OCI-LY1 (cell line): Measurements from ENCODE around the gene DVL1.

Experiments
- H2AFZ ChIP-seq: fragments of 200-600 bp; sonication (generic), shearing (Covaris generic); 2 replicates; pipeline ENCODE4 v1.6.0; 2014; ENCODE audit warnings: antibody characterized with exemption, mild to moderate bottlenecking, low read length
- H3F3A ChIP-seq: fragments of 200-600 bp; sonication (generic), shearing (Covaris generic); 2 replicates; pipeline ENCODE4 v1.6.0; 2014; ENCODE audit warnings: mild to moderate bottlenecking, antibody characterized with exemption, low read length, moderate library complexity; ENCODE audit not compliant: insufficient read depth
- H3K27ac ChIP-seq: fragments of 200-600 bp; sonication (generic); 2 replicates; pipeline ENCODE4 v1.5.1; 2014; ENCODE audit warnings: low read length, mixed run types, mild to moderate bottlenecking, low read depth; ENCODE audit not compliant: poor library complexity, severe bottlenecking
- H3K27me3 ChIP-seq: fragments of 200-600 bp; sonication (generic); 2 replicates; pipeline ENCODE4 v1.6.0; 2014; ENCODE audit warnings: antibody characterized with exemption, mild to moderate bottlenecking, low read length, moderate library complexity; ENCODE audit not compliant: insufficient read depth
- H3K36me3 ChIP-seq: fragments of 200-600 bp; sonication (generic); 2 replicates; pipeline ENCODE4 v1.6.1; 2014; ENCODE audit warnings: mild to moderate bottlenecking, antibody characterized with exemption, low read length, moderate library complexity, mixed read lengths; ENCODE audit not compliant: insufficient read depth
- H3K4me1 ChIP-seq: fragments of 200-600 bp; sonication (generic); 2 replicates; pipeline ENCODE4 v1.5.1; 2014; ENCODE audit warnings: mild to moderate bottlenecking, low read length, moderate library complexity; ENCODE audit not compliant: insufficient read depth, severe bottlenecking
- H3K4me2 ChIP-seq: fragments of 200-600 bp; sonication (generic), shearing (Covaris generic); 2 replicates; pipeline ENCODE4 v1.6.1; 2014; ENCODE audit warnings: low read length
- H3K4me3 ChIP-seq: fragments of 200-600 bp; sonication (generic); 2 replicates; pipeline ENCODE4 v1.5.1; 2014; ENCODE audit warnings: low read length, low read depth, mild to moderate bottlenecking, mixed read lengths; ENCODE audit not compliant: poor library complexity, severe bottlenecking
- H3K79me2 ChIP-seq: fragments of 200-600 bp; shearing (Covaris generic); 2 replicates; pipeline ENCODE4 v1.6.1; 2016; ENCODE audit warnings: mixed run types, low read length, mixed read lengths; ENCODE audit not compliant: insufficient read depth
- H3K9ac ChIP-seq: fragments of 200-600 bp; sonication (generic), shearing (Covaris generic); 2 replicates; pipeline ENCODE4 v1.6.1; 2014; ENCODE audit warnings: mild to moderate bottlenecking, low read length, mixed read lengths
- H3K9me2 ChIP-seq: fragments of 200-600 bp; sonication (generic), shearing (Covaris generic); 2 replicates; pipeline ENCODE4 v1.6.1; 2014; ENCODE audit warnings: low read depth, mild to moderate bottlenecking, low read length, mixed read lengths
- H3K9me3 ChIP-seq: fragments of 200-600 bp; shearing (Covaris generic); 2 replicates; pipeline ENCODE4 v1.6.1; 2014; ENCODE audit warnings: low read length, mixed read lengths
- H4K20me1 ChIP-seq: fragments of 200-600 bp; sonication (generic), shearing (Covaris generic); 2 replicates; pipeline ENCODE4 v1.6.0; 2016; ENCODE audit warnings: mild to moderate bottlenecking, low read length; ENCODE audit not compliant: insufficient read depth
- EZH2 ChIP-seq: fragments of 200-600 bp; sonication (generic), shearing (Covaris generic); IDR thresholded peaks from 2 replicates; pipeline ENCODE4 v1.8.0; 2017; ENCODE audit warnings: borderline replicate concordance, mixed run types, mild to moderate bottlenecking, antibody characterized with exemption, low read length, moderate library complexity, mixed read lengths
- TF ChIP-seq, protein P1 (sequence below): fragments of 200-600 bp; sonication (generic), shearing (Covaris generic); IDR thresholded peaks from 2 replicates; pipeline ENCODE4 v1.5.1; 2017; ENCODE audit warnings: mild to moderate bottlenecking, antibody characterized with exemption, low read length, moderate library complexity, mixed read lengths

DVL1 gene

DNA sequence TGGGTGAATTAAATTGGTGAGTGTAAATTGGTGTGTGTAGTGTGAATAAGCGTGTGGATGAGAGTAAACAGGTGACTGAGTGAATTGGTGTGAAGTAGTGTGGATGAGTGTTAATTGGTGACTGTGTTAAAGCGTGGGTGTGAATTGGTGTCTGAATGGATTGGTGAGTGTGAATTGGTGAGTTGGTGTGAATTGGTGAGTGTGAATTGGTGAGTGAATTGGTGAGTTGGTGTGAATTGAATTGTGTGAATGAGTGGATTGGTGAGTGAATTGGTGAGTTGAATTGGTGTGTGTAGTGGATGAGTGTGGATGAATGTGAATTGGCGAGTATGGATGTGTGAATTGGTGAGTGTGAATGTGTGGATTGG, 17.5 kb upstream of the DVL1 start:
- no peak overlapping the region for H2AFZ ChIP-seq
- H3K9me2 ChIP-seq, result no peaks in the 10 kb centered on the region
- H3K27ac ChIP-seq, result no peak overlapping the region
- H3K27me3 ChIP-seq, result no peaks in the 10 kb centered on the region
- no peak overlapping the region for H3K4me2 ChIP-seq
- TF ChIP-seq, protein P1, sequence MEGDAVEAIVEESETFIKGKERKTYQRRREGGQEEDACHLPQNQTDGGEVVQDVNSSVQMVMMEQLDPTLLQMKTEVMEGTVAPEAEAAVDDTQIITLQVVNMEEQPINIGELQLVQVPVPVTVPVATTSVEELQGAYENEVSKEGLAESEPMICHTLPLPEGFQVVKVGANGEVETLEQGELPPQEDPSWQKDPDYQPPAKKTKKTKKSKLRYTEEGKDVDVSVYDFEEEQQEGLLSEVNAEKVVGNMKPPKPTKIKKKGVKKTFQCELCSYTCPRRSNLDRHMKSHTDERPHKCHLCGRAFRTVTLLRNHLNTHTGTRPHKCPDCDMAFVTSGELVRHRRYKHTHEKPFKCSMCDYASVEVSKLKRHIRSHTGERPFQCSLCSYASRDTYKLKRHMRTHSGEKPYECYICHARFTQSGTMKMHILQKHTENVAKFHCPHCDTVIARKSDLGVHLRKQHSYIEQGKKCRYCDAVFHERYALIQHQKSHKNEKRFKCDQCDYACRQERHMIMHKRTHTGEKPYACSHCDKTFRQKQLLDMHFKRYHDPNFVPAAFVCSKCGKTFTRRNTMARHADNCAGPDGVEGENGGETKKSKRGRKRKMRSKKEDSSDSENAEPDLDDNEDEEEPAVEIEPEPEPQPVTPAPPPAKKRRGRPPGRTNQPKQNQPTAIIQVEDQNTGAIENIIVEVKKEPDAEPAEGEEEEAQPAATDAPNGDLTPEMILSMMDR, result no peak
- no peak for TF ChIP-seq EZH2
- H3K9me3 ChIP-seq, result peaks cover 3% of the 10 kb centered on the region
- no peaks in the 10 kb centered on the region for H3F3A ChIP-seq
- no peaks in the 10 kb centered on the region for H3K79me2 ChIP-seq
- no peak overlapping the region for H3K9ac ChIP-seq
- H4K20me1 ChIP-seq, result no peaks in the 10 kb centered on the region
- peaks cover 4% of the 10 kb centered on the region; the same call in 1 of the 2 replicates for H3K36me3 ChIP-seq
- no peak overlapping the region for H3K4me3 ChIP-seq
- H3K4me1 ChIP-seq, result peaks cover 2% of the 10 kb centered on the region

DNA sequence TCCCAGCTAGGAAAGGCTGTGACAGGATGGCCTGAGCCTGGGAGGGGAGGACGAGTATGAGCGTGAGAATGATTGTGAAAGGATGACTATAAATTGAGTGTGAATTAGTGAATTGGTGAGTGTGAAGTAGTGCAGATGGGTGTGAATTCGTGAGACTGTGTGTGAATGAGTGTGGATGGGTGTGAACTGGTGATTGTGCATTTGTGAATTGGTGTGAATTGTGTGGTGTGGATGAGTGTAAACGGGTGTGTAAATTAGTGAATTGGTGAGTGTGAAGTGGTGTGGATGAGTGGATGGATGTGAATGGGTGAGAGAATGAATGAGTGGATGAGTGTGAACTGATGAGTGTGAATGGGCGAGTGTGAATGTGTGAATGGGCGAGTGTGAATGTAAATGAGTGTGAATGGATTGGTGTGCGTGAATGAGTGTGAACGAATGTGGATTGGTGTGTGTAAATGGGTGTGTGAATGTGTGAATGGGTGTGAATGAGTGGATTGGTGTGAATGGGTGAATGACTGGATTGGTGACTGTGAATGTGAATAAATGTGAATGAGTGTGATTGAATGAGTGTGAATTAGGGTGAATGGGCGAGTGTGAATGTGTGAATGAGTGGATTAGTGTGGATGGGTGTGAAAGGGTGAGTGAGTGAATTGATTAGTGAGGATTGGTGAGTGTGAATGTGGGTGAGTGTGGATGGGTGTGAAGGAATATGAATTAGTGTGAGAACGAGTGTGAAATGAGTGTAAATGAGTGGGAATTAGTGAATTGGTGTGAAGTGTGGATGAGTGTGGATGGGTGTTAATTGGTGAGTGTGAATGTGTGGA, 16.9 kb upstream of the DVL1 start:
- Histone ChIP-seq H3F3A (no peaks in the 10 kb centered on the region), H3K9me2 (no peaks in the 10 kb centered on the region), H4K20me1 (no peaks in the 10 kb centered on the region), H3K27ac (no peak overlapping the region), H3K4me2 (no peak overlapping the region), H3K4me3 (no peak overlapping the region), H3K36me3 (no peaks in the 10 kb centered on the region), H3K9me3 (peaks cover 3% of the 10 kb centered on the region), H3K27me3 (no peaks in the 10 kb centered on the region; the same call in 1 of the 2 replicates), H2AFZ (no peak overlapping the region), H3K4me1 (no peaks in the 10 kb centered on the region), H3K9ac (no peak overlapping the region), H3K79me2 (no peaks in the 10 kb centered on the region)
- no peak for TF ChIP-seq EZH2
- TF ChIP-seq, protein P1, result no peak

DNA sequence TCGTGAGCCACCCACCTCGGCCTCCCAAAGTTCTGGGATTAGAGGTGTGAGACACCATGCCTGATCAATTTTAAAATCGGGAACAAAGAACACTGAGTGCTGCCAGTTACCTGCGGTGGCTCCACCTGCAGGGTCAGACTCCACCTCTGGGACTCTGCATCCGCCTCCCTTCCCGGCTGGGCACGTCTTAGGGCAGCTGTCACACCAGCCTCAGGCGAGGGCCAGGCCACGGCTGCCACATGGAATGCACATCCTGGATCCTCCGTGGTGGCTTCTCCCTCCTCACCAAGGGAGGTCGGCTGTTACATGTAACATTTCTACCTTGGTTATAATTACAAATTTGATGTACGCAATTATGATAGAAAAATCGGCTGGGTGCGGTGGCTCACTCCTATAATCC, 15.0 kb upstream of the DVL1 start:
- Histone ChIP-seq H3K9ac (no peak overlapping the region), H3K36me3 (no peaks in the 10 kb centered on the region), H3K79me2 (no peaks in the 10 kb centered on the region)

More for the DNA sequence above, 15.0 kb upstream of the DVL1 start:
- no peaks in the 10 kb centered on the region; the same call in 1 of the 2 replicates for H3K27me3 ChIP-seq
- H3F3A ChIP-seq, result no peaks in the 10 kb centered on the region
- H3K9me2 ChIP-seq, result no peaks in the 10 kb centered on the region
- TF ChIP-seq EZH2, result no peak
- TF ChIP-seq, protein P1, result no peak
- no peak overlapping the region for H2AFZ ChIP-seq
- H3K4me2 ChIP-seq, result no peak overlapping the region
- no peaks in the 10 kb centered on the region for H3K4me1 ChIP-seq
- peaks cover 3% of the 10 kb centered on the region for H3K9me3 ChIP-seq
- no peak overlapping the region for H3K27ac ChIP-seq
- no peak overlapping the region for H3K4me3 ChIP-seq
- H4K20me1 ChIP-seq, result no peaks in the 10 kb centered on the region
